ENCODE data around the gene SLC29A3. TPM values are rescaled to one million over a fixed set of nuclear protein-coding genes. Genes with fewer than 3 reads are reported as not detected.

Gene SLC29A3
- total and polyA plus RNA-seq, 2 of the 8 experiments (the other 6 are each of a cell fraction or from before 2014, with no cell fraction given) = 14.0 to 24.6 TPM

- no peak for TF ChIP-seq POLR2A (IDR thresholded peaks at IDR 0.05; ENCODE audit: control extremely low read depth in 1 of 2, low read depth in 2 of 2, low read length in 2 of 2)
Measured at GRCh38 chr10:71382028-71382427, 63.0 kb downstream of the SLC29A3 start (continued).

All from H1 (cell line).